ENCODE results near the gene CEPT1.

- no peak for TF ChIP-seq POLR2A (IDR thresholded peaks at IDR 0.05)
- no peak for TF ChIP-seq CTCF (IDR thresholded peaks at IDR 0.05)
Observed at GRCh38 chr1:111161843-111162487, 21.9 kb downstream of the CEPT1 start.

Data from thyroid gland (tissue), 4 donors.